Renal cortex interstitium (tissue), 11 donors: Measurements from ENCODE around the gene CLIC3. TPM values are rescaled to one million over a fixed set of nuclear protein-coding genes. Genes with fewer than 3 reads are reported as not detected.

Source experiments
- DNase-seq, 11 donors: peaks; one replicate each; pipeline ENCODE4 v3.0.0-alpha.2; 2013; ENCODE audit warnings: low read depth in 9 of 11, low spot score in 4 of 11; ENCODE audit errors: extremely low read depth in 1 of 11
- polyA plus RNA-seq, 3 donors: library from polyadenylated mRNA; unstranded; fragments of 120-200 nt; gene quantifications; one replicate each; pipeline ENCODE4 v1.2.1, GENCODE V29; 2013; ENCODE audit not compliant: insufficient read length in 3 of 3

CLIC3 gene
- polyA plus RNA-seq, 3 donors: 0.37 to 0.75 (median 0.39) TPM

- no peak for DNase-seq
Measured at GRCh38 chr9:137020771-137021567, 24.6 kb upstream of the CLIC3 start.

- no peak for DNase-seq
Measured at GRCh38 chr9:137019891-137020683, 23.7 kb upstream of the CLIC3 start.

- no peak for DNase-seq
Measured at GRCh38 chr9:137018761-137019559, 22.6 kb upstream of the CLIC3 start.

- no peak for DNase-seq
Measured at GRCh38 chr9:137017791-137018497, 21.6 kb upstream of the CLIC3 start.

GRCh38 chr9:137017071-137017470 is 20.7 kb upstream of the CLIC3 start:
- DNase-seq: no peak

GRCh38 chr9:137016436-137016835 is 20.1 kb upstream of the CLIC3 start:
- no peak for DNase-seq

GRCh38 chr9:137015976-137016375 is 19.6 kb upstream of the CLIC3 start:
- no peak for DNase-seq

- DNase-seq: no peak
Measured at GRCh38 chr9:137015540-137015930, 19.2 kb upstream of the CLIC3 start.

- no peak for DNase-seq
Measured at GRCh38 chr9:137014776-137015539, 18.6 kb upstream of the CLIC3 start.

GRCh38 chr9:137014166-137014565 is 17.8 kb upstream of the CLIC3 start:
- DNase-seq: no peak

- no peak for DNase-seq
Measured at GRCh38 chr9:137013571-137013940, 17.2 kb upstream of the CLIC3 start.

- no peak for DNase-seq
Measured at GRCh38 chr9:137012694-137013570, 16.6 kb upstream of the CLIC3 start.

GRCh38 chr9:137011907-137012675 is 15.7 kb upstream of the CLIC3 start:
- DNase-seq: no peak

- DNase-seq: no peak
Measured at GRCh38 chr9:137011156-137011555, 14.8 kb upstream of the CLIC3 start.

GRCh38 chr9:137009938-137010732 is 13.8 kb upstream of the CLIC3 start:
- no peak for DNase-seq

- DNase-seq: no peak
Measured at GRCh38 chr9:137009217-137009616, 12.8 kb upstream of the CLIC3 start.
